Neural progenitor cell (in vitro differentiated cells): ENCODE results near the gene SEC16A.

ENCODE experiments used
- EZH2 ChIP-seq: fragments of 200-600 bp; sonication (generic); IDR thresholded peaks from 2 replicates; pipeline ENCODE4 v1.6.1; 2017; ENCODE audit warnings: antibody characterized with exemption, mild to moderate bottlenecking, moderate library complexity
- EZH2phosphoT487 ChIP-seq: fragments of 200-600 bp; sonication (generic); IDR thresholded peaks from 2 replicates; pipeline ENCODE4 v1.6.1; 2017; ENCODE audit warnings: antibody characterized with exemption
- TF ChIP-seq, protein P1 (sequence below): fragments of 200-600 bp; sonication (generic); IDR thresholded peaks from 2 replicates; pipeline ENCODE4 v1.5.1; 2017; ENCODE audit warnings: antibody characterized with exemption, mild to moderate bottlenecking

GRCh38 chr9:136489731-136490130 is 6.9 kb upstream of the SEC16A start:
- TF ChIP-seq, protein P1, sequence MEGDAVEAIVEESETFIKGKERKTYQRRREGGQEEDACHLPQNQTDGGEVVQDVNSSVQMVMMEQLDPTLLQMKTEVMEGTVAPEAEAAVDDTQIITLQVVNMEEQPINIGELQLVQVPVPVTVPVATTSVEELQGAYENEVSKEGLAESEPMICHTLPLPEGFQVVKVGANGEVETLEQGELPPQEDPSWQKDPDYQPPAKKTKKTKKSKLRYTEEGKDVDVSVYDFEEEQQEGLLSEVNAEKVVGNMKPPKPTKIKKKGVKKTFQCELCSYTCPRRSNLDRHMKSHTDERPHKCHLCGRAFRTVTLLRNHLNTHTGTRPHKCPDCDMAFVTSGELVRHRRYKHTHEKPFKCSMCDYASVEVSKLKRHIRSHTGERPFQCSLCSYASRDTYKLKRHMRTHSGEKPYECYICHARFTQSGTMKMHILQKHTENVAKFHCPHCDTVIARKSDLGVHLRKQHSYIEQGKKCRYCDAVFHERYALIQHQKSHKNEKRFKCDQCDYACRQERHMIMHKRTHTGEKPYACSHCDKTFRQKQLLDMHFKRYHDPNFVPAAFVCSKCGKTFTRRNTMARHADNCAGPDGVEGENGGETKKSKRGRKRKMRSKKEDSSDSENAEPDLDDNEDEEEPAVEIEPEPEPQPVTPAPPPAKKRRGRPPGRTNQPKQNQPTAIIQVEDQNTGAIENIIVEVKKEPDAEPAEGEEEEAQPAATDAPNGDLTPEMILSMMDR, result no peak
- TF ChIP-seq EZH2phosphoT487, result no peak
- TF ChIP-seq EZH2, result no peak
